Immature natural killer cell (primary cell): ENCODE measurements around the gene MBNL1. TPM values are rescaled to one million over a fixed set of nuclear protein-coding genes. Genes with fewer than 3 reads are reported as not detected.

Experiments
- DNase-seq, 3 donors: peaks; one replicate each; pipeline ENCODE4 v3.0.0; 2022; ENCODE audit warnings: mixed read lengths in 1 of 3
- H3K27ac Mint-ChIP-seq, 6 donors: one replicate each; pipeline ENCODE4 v1.8.0; 2020; ENCODE audit warnings: mixed read lengths in 6 of 6, mild to moderate bottlenecking in 5 of 6, inconsistent platforms in 4 of 6, moderate library complexity in 3 of 6
- H3K27me3 Mint-ChIP-seq, 3 donors: one replicate each; pipeline ENCODE4 v1.8.0; 2020 to 2021; ENCODE audit warnings: low read depth in 3 of 3, mild to moderate bottlenecking in 3 of 3, mixed read lengths in 3 of 3, moderate library complexity in 3 of 3, inconsistent platforms in 1 of 3
- H3K36me3 Mint-ChIP-seq, 3 donors: one replicate each; pipeline ENCODE4 v1.8.0; 2020; ENCODE audit warnings: mixed read lengths in 3 of 3, inconsistent platforms in 2 of 3, mild to moderate bottlenecking in 2 of 3
- H3K4me1 Mint-ChIP-seq, 2 donors: one replicate each; pipeline ENCODE4 v1.8.0; 2020; ENCODE audit warnings: inconsistent platforms in 2 of 2, mild to moderate bottlenecking in 2 of 2, mixed read lengths in 2 of 2, moderate library complexity in 1 of 2
- H3K4me3 Mint-ChIP-seq, 5 donors: one replicate each; pipeline ENCODE4 v1.8.0; 2020; ENCODE audit warnings: mild to moderate bottlenecking in 5 of 5, mixed read lengths in 5 of 5, inconsistent platforms in 3 of 5, moderate library complexity in 3 of 5
- H3K9me3 Mint-ChIP-seq, 6 donors: one replicate each; pipeline ENCODE4 v1.8.0; 2020; ENCODE audit warnings: mild to moderate bottlenecking in 6 of 6, mixed read lengths in 6 of 6, inconsistent platforms in 4 of 6, moderate library complexity in 3 of 6
- polyA plus RNA-seq, 3 donors: library from polyadenylated mRNA; unstranded; fragments of 300-500 nt; fragmentation: Illumina TruSeq; gene quantifications; one replicate each; pipeline ENCODE4 v1.2.3, GENCODE V29; 2021

The MBNL1 gene
- polyA plus RNA-seq, 3 donors from 2014 or later = 270 to 399 (median 286) TPM

GRCh38 chr3:152284906-152285305 lies 16.2 kb downstream of the MBNL1 start:
- no peak for DNase-seq

GRCh38 chr3:152285509-152285908 lies 16.8 kb downstream of the MBNL1 start:
- Mint-ChIP-seq H3K27me3 (peaks cover 0 to 8% (median 0%) of the 10 kb centered on the region in 3 donors), H3K4me3 (peak overlapping the region; percentile 65 to 74 (median 68)), H3K4me1 (peaks cover 82 to 99% of the 10 kb centered on the region in 2 donors), H3K36me3 (no peaks in the 10 kb centered on the region), H3K27ac (peak overlapping the region; percentile 79 to 88 (median 82)), H3K9me3 (no peaks in the 10 kb centered on the region)
- no peak for DNase-seq

More at GRCh38 chr3:152284906-152285305, 16.2 kb downstream of the MBNL1 start:
- Mint-ChIP-seq H3K4me3 (peak overlapping the region; percentile 59 to 74 (median 68)), H3K4me1 (peaks cover 82 to 99% of the 10 kb centered on the region in 2 donors), H3K36me3 (no peaks in the 10 kb centered on the region), H3K9me3 (no peaks in the 10 kb centered on the region), H3K27me3 (peaks cover 0 to 8% (median 0%) of the 10 kb centered on the region in 3 donors), H3K27ac (peak overlapping the region; percentile 63 to 90 (median 78))

GRCh38 chr3:152287898-152288576 lies 19.3 kb downstream of the MBNL1 start:
- Mint-ChIP-seq H3K27me3 (peaks cover 0 to 5% (median 0%) of the 10 kb centered on the region in 3 donors), H3K4me1 (peaks cover 86 to 99% of the 10 kb centered on the region in 2 donors), H3K4me3 (peak overlapping the region; percentile 44 to 67 (median 59)), H3K9me3 (no peaks in the 10 kb centered on the region), H3K36me3 (no peaks in the 10 kb centered on the region), H3K27ac (peak overlapping the region; percentile 26 to 84 (median 64))
- no peak for DNase-seq

- DNase-seq = no peak
- peaks cover 0 to 5% (median 0%) of the 10 kb centered on the region in 3 donors for H3K27me3 Mint-ChIP-seq
- H3K27ac Mint-ChIP-seq = peak overlapping the region in 5 of 6 donors; percentile 26 to 84 (median 50)
- H3K9me3 Mint-ChIP-seq = no peaks in the 10 kb centered on the region
- H3K36me3 Mint-ChIP-seq = no peaks in the 10 kb centered on the region
- peaks cover 86 to 99% of the 10 kb centered on the region in 2 donors for H3K4me1 Mint-ChIP-seq
- H3K4me3 Mint-ChIP-seq = peak overlapping the region in 4 of 5 donors; percentile 57 to 67 (median 62)
Observed at GRCh38 chr3:152288681-152289080, 20.0 kb downstream of the MBNL1 start.

- DNase-seq = no peak
- peaks cover 0 to 5% (median 0%) of the 10 kb centered on the region in 3 donors for H3K27me3 Mint-ChIP-seq
- H3K4me1 Mint-ChIP-seq = peaks cover 83 to 96% of the 10 kb centered on the region in 2 donors
- no peaks in the 10 kb centered on the region for H3K9me3 Mint-ChIP-seq
- H3K36me3 Mint-ChIP-seq = no peaks in the 10 kb centered on the region
- H3K4me3 Mint-ChIP-seq = peak overlapping the region; percentile 24 to 80 (median 47)
- peak overlapping the region; percentile 17 to 83 (median 72) for H3K27ac Mint-ChIP-seq
Observed at GRCh38 chr3:152289708-152290107, 21.0 kb downstream of the MBNL1 start.

- DNase-seq = no peak
- no peaks in the 10 kb centered on the region for H3K9me3 Mint-ChIP-seq
- peaks cover 0 to 5% (median 0%) of the 10 kb centered on the region in 3 donors for H3K27me3 Mint-ChIP-seq
- peaks cover 83 to 96% of the 10 kb centered on the region in 2 donors for H3K4me1 Mint-ChIP-seq
- H3K36me3 Mint-ChIP-seq = no peaks in the 10 kb centered on the region
- H3K4me3 Mint-ChIP-seq = peak overlapping the region; percentile 5 to 80 (median 33)
- peak overlapping the region; percentile 44 to 81 (median 64) for H3K27ac Mint-ChIP-seq
Observed at GRCh38 chr3:152290374-152290773, 21.6 kb downstream of the MBNL1 start.

GRCh38 chr3:152291238-152291637 lies 22.5 kb downstream of the MBNL1 start:
- DNase-seq = no peak
- peaks cover 86 to 96% of the 10 kb centered on the region in 2 donors for H3K4me1 Mint-ChIP-seq
- H3K27me3 Mint-ChIP-seq = peaks cover 0 to 3% (median 0%) of the 10 kb centered on the region in 3 donors
- peak overlapping the region; percentile 44 to 66 (median 57) for H3K4me3 Mint-ChIP-seq
- peak overlapping the region; percentile 14 to 83 (median 70) for H3K27ac Mint-ChIP-seq
- no peaks in the 10 kb centered on the region for H3K9me3 Mint-ChIP-seq
- no peaks in the 10 kb centered on the region for H3K36me3 Mint-ChIP-seq

- DNase-seq = no peak
- Mint-ChIP-seq H3K9me3 (no peaks in the 10 kb centered on the region), H3K4me1 (peaks cover 88 to 97% of the 10 kb centered on the region in 2 donors), H3K27ac (peak overlapping the region; percentile 14 to 83 (median 70)), H3K36me3 (no peaks in the 10 kb centered on the region), H3K27me3 (peaks cover 0 to 2% (median 0%) of the 10 kb centered on the region in 3 donors), H3K4me3 (peak overlapping the region; percentile 44 to 61 (median 55))
Observed at GRCh38 chr3:152291649-152292066, 22.9 kb downstream of the MBNL1 start.

- no peak for DNase-seq
- H3K27me3 Mint-ChIP-seq = no peaks in the 10 kb centered on the region
- H3K36me3 Mint-ChIP-seq = peaks cover 0 to 3% (median 0%) of the 10 kb centered on the region in 3 donors
- no peaks in the 10 kb centered on the region for H3K9me3 Mint-ChIP-seq
- H3K27ac Mint-ChIP-seq = peak overlapping the region; percentile 14 to 83 (median 70)
- H3K4me3 Mint-ChIP-seq = peak overlapping the region in 3 of 5 donors; percentile 51 to 61 (median 57)
- H3K4me1 Mint-ChIP-seq = peaks cover 89 to 95% of the 10 kb centered on the region in 2 donors
Observed at GRCh38 chr3:152292366-152292765, 23.6 kb downstream of the MBNL1 start.

- H3K4me3 Mint-ChIP-seq = peak overlapping the region; percentile 6 to 66 (median 45)
- H3K36me3 Mint-ChIP-seq = peaks cover 0 to 3% (median 3%) of the 10 kb centered on the region in 3 donors
- no peaks in the 10 kb centered on the region for H3K27me3 Mint-ChIP-seq
- peaks cover 86 to 92% of the 10 kb centered on the region in 2 donors for H3K4me1 Mint-ChIP-seq
- no peak for DNase-seq
- no peaks in the 10 kb centered on the region for H3K9me3 Mint-ChIP-seq
- H3K27ac Mint-ChIP-seq = peak overlapping the region; percentile 50 to 85 (median 80)
Observed at GRCh38 chr3:152293347-152294006, 24.7 kb downstream of the MBNL1 start.

GRCh38 chr3:152295344-152295743 lies 26.6 kb downstream of the MBNL1 start:
- H3K9me3 Mint-ChIP-seq = no peaks in the 10 kb centered on the region
- H3K4me3 Mint-ChIP-seq = peak overlapping the region; percentile 51 to 83 (median 71)
- peaks cover 0 to 2% (median 2%) of the 10 kb centered on the region in 3 donors for H3K27me3 Mint-ChIP-seq
- peaks cover 89 to 92% of the 10 kb centered on the region in 2 donors for H3K4me1 Mint-ChIP-seq
- peak overlapping the region; percentile 63 to 90 (median 83) for H3K27ac Mint-ChIP-seq
- H3K36me3 Mint-ChIP-seq = peaks cover 1 to 17% (median 15%) of the 10 kb centered on the region in 3 donors
- peak; percentile 30 to 47 (median 46) for DNase-seq

- peaks cover 88 to 92% of the 10 kb centered on the region in 2 donors for H3K4me1 Mint-ChIP-seq
- peak overlapping the region; percentile 63 to 90 (median 83) for H3K27ac Mint-ChIP-seq
- no peaks in the 10 kb centered on the region for H3K9me3 Mint-ChIP-seq
- peaks cover 0 to 2% (median 2%) of the 10 kb centered on the region in 3 donors for H3K27me3 Mint-ChIP-seq
- H3K4me3 Mint-ChIP-seq = peak overlapping the region; percentile 51 to 83 (median 71)
- no peak for DNase-seq
- H3K36me3 Mint-ChIP-seq = peaks cover 3 to 20% (median 15%) of the 10 kb centered on the region in 3 donors
Observed at GRCh38 chr3:152295806-152296205, 27.1 kb downstream of the MBNL1 start.

- H3K27me3 Mint-ChIP-seq = peaks cover 0 to 2% (median 2%) of the 10 kb centered on the region in 3 donors
- DNase-seq = no peak
- H3K9me3 Mint-ChIP-seq = no peaks in the 10 kb centered on the region
- H3K27ac Mint-ChIP-seq = peak overlapping the region; percentile 63 to 90 (median 83)
- H3K36me3 Mint-ChIP-seq = peaks cover 3 to 20% (median 15%) of the 10 kb centered on the region in 3 donors
- peaks cover 89 to 92% of the 10 kb centered on the region in 2 donors for H3K4me1 Mint-ChIP-seq
- peak overlapping the region; percentile 51 to 83 (median 71) for H3K4me3 Mint-ChIP-seq
Observed at GRCh38 chr3:152296382-152296781, 27.7 kb downstream of the MBNL1 start.
